Upper lobe of left lung (tissue), 6 donors: Measurements from ENCODE around the gene ANGPT4. TPM values are rescaled to one million over a fixed set of nuclear protein-coding genes. Genes with fewer than 3 reads are reported as not detected.

Experiments
- ATAC-seq, 2 donors: fragments of 200-7000 bp; cut with Tn5 transposase; one replicate each; pipeline ENCODE4 v1.9.1; 2022; ENCODE audit warnings: mild to moderate bottlenecking in 2 of 2, moderate library complexity in 2 of 2; ENCODE audit not compliant: low FRiP score in 2 of 2
- DNase-seq, 2 donors: peaks; one replicate each; pipeline ENCODE4 v3.0.0-alpha.2; 2019 to 2020
- H3K27ac ChIP-seq, 4 donors: fragments of 200-600 bp; sonication (generic); one replicate each; pipeline ENCODE4 v1.5.1; 2016 to 2019
- H3K27me3 ChIP-seq, 4 donors: fragments of 200-600 bp; sonication (generic); one replicate each; pipeline ENCODE4 v1.5.1; 2017 to 2019
- H3K36me3 ChIP-seq, 4 donors: fragments of 200-600 bp; sonication (generic); one replicate each; pipeline ENCODE4 v1.5.1; 2016 to 2019
- H3K4me1 ChIP-seq, 4 donors: fragments of 200-600 bp; sonication (generic); one replicate each; pipeline ENCODE4 v1.5.1; 2018 to 2019
- H3K4me3 ChIP-seq, 4 donors: fragments of 200-600 bp; sonication (generic); one replicate each; pipeline ENCODE4 v1.5.1; 2017 to 2019; ENCODE audit warnings: mild to moderate bottlenecking in 2 of 4, moderate library complexity in 1 of 4
- H3K9me3 ChIP-seq, 4 donors: fragments of 200-600 bp; sonication (generic); one replicate each; pipeline ENCODE4 v1.5.1; 2018 to 2019
- CTCF ChIP-seq, 6 experiments: fragments of 450-650 bp in 4 of 6; fragments of 200-600 bp in 2 of 6; sonication (generic) in 2 of 6; IDR thresholded peaks; one replicate each; pipeline ENCODE4 v1.5.1; 2016 to 2019; ENCODE audit warnings: antibody characterized with exemption in 6 of 6
- EP300 ChIP-seq, 4 donors: sonication (generic); formaldehyde crosslinking; IDR thresholded peaks; one replicate each; pipeline ENCODE4 v1.5.1; 2017; ENCODE audit warnings: antibody characterized with exemption in 4 of 4, control low read depth in 2 of 4
- POLR2A ChIP-seq, 4 donors: fragments of 450-650 bp; IDR thresholded peaks; one replicate each; pipeline ENCODE4 v1.5.1; 2016 to 2017; ENCODE audit warnings: antibody characterized with exemption in 4 of 4, mild to moderate bottlenecking in 2 of 4
- POLR2AphosphoS5 ChIP-seq, 2 donors: sonication (generic); formaldehyde crosslinking; IDR thresholded peaks; one replicate each; pipeline ENCODE4 v1.5.1; 2017; ENCODE audit warnings: antibody characterized with exemption in 2 of 2
- WGBS, 2 donors: methylation state at CpG; one replicate each; pipeline ENCODE4 v1.1.5; 2017 to 2018; 5-methylcytosine and 5-hydroxymethylcytosine counted together
- total RNA-seq, 6 donors: library from RNA; depleted of rRNA in 4 of 6; stranded (reverse); fragments of >200 nt in 4 of 6; gene quantifications; one replicate each; pipeline versions ENCODE4 v1.1.0 to v1.2.1, GENCODE V29; 2016 to 2021
- donor health status: DM: no; HTN: no; CAD: no; lungs with moderate emphysema.
- donor health status: DM: no; HTN: yes; CAD: no; lungs with severe emphysema.

ANGPT4 gene
- total RNA-seq, 6 donors from 2014 or later: 0.39 to 3.0 (median 1.4) TPM

GRCh38 chr20:872855-873520, 43.1 kb downstream of the ANGPT4 start:
- no peak for ATAC-seq
- WGBS, 2 donors: 62 to 71% methylated on average over 19 to 20 of the region's 20 CpGs

GRCh38 chr20:871948-872347, 44.2 kb downstream of the ANGPT4 start:
- no peak overlapping the region for H3K27ac ChIP-seq
- H3K27me3 ChIP-seq: no peaks in the 10 kb centered on the region
- no peak for ATAC-seq
- H3K4me1 ChIP-seq: no peaks in the 10 kb centered on the region
- no peak overlapping the region for H3K4me3 ChIP-seq
- TF ChIP-seq CTCF (IDR thresholded peaks at IDR 0.05): no peak
- TF ChIP-seq EP300 (IDR thresholded peaks at IDR 0.05): no peak
- TF ChIP-seq POLR2A (IDR thresholded peaks at IDR 0.05): no peak
- no peak for TF ChIP-seq POLR2AphosphoS5 (IDR thresholded peaks at IDR 0.05)
- no peaks in the 10 kb centered on the region for H3K36me3 ChIP-seq
- 38 to 70% methylated on average over 2 of the region's 2 CpGs for WGBS, 2 donors
- no peak for DNase-seq
- no peaks in the 10 kb centered on the region for H3K9me3 ChIP-seq

More at GRCh38 chr20:872855-873520, 43.1 kb downstream of the ANGPT4 start:
- no peak overlapping the region for H3K4me3 ChIP-seq
- TF ChIP-seq CTCF (IDR thresholded peaks at IDR 0.05): no peak
- no peak for TF ChIP-seq EP300 (IDR thresholded peaks at IDR 0.05)
- no peak for TF ChIP-seq POLR2AphosphoS5 (IDR thresholded peaks at IDR 0.05)
- no peak for TF ChIP-seq POLR2A (IDR thresholded peaks at IDR 0.05)
- DNase-seq: peak in 1 of 2 donors; percentile 38
- no peaks in the 10 kb centered on the region for H3K27me3 ChIP-seq
- H3K9me3 ChIP-seq: no peaks in the 10 kb centered on the region
- H3K27ac ChIP-seq: no peak overlapping the region
- H3K36me3 ChIP-seq: no peaks in the 10 kb centered on the region
- H3K4me1 ChIP-seq: no peaks in the 10 kb centered on the region

GRCh38 chr20:871436-871835, 44.7 kb downstream of the ANGPT4 start:
- DNase-seq (no peak), ATAC-seq (no peak)
- Histone ChIP-seq H3K27me3 (no peaks in the 10 kb centered on the region), H3K27ac (no peak overlapping the region), H3K9me3 (no peaks in the 10 kb centered on the region), H3K36me3 (no peaks in the 10 kb centered on the region), H3K4me1 (no peaks in the 10 kb centered on the region), H3K4me3 (no peak overlapping the region)
- TF ChIP-seq POLR2A (IDR thresholded peaks at IDR 0.05) (no peak), EP300 (IDR thresholded peaks at IDR 0.05) (no peak), CTCF (IDR thresholded peaks at IDR 0.05) (no peak), POLR2AphosphoS5 (IDR thresholded peaks at IDR 0.05) (no peak)

GRCh38 chr20:870758-871157, 45.4 kb downstream of the ANGPT4 start:
- 93 to 100% methylated on average over 1 to 3 of the region's 3 CpGs for WGBS, 2 donors
- Histone ChIP-seq H3K9me3 (no peaks in the 10 kb centered on the region), H3K36me3 (no peaks in the 10 kb centered on the region), H3K27ac (no peak overlapping the region), H3K27me3 (no peaks in the 10 kb centered on the region), H3K4me1 (no peaks in the 10 kb centered on the region), H3K4me3 (no peak overlapping the region)
- TF ChIP-seq CTCF (IDR thresholded peaks at IDR 0.05): no peak
- TF ChIP-seq EP300 (IDR thresholded peaks at IDR 0.05): no peak
- DNase-seq (no peak), ATAC-seq (no peak)

GRCh38 chr20:869606-870005, 46.5 kb downstream of the ANGPT4 start:
- no peak for DNase-seq

More at GRCh38 chr20:869606-870005, 46.5 kb downstream of the ANGPT4 start:
- no peak overlapping the region for H3K4me3 ChIP-seq
- TF ChIP-seq POLR2AphosphoS5 (IDR thresholded peaks at IDR 0.05): no peak
- no peak for TF ChIP-seq CTCF (IDR thresholded peaks at IDR 0.05)
- no peak for TF ChIP-seq EP300 (IDR thresholded peaks at IDR 0.05)
- no peak for TF ChIP-seq POLR2A (IDR thresholded peaks at IDR 0.05)
- H3K27ac ChIP-seq: no peak overlapping the region
- ATAC-seq: no peak
- H3K27me3 ChIP-seq: no peaks in the 10 kb centered on the region
- H3K9me3 ChIP-seq: no peaks in the 10 kb centered on the region
- no peaks in the 10 kb centered on the region for H3K36me3 ChIP-seq
- H3K4me1 ChIP-seq: no peaks in the 10 kb centered on the region
- 84 to 86% methylated on average over 5 of the region's 5 CpGs for WGBS, 2 donors
